HG03025 (cell line): ENCODE measurements around the gene MMP10.
"Not testable (repeated sequence)": the region's sequence is repeated elsewhere in the genome, so short reads cannot be mapped to it uniquely, and the experiment has no call there.

Experiments used
- ATAC-seq: cut with Tn5 transposase; IDR thresholded peaks from one replicate; pipeline ENCODE4 v1.9.1; 2021; ENCODE audit warnings: mild to moderate bottlenecking, moderate library complexity; ENCODE audit not compliant: unreplicated experiment, low FRiP score

The MMP10 gene

GRCh38 chr11:102784380-102784779 is 4.0 kb upstream of the MMP10 start:
- ATAC-seq: no peak

GRCh38 chr11:102783720-102784119 is 3.3 kb upstream of the MMP10 start:
- no peak for ATAC-seq

GRCh38 chr11:102783016-102783415 is 2.6 kb upstream of the MMP10 start:
- no peak for ATAC-seq

GRCh38 chr11:102781676-102782075 is 1.2 kb upstream of the MMP10 start:
- no peak for ATAC-seq

- no peak for ATAC-seq
Measured at GRCh38 chr11:102776454-102776853, 4.0 kb downstream of the MMP10 start.

GRCh38 chr11:102773386-102773785 is 7.0 kb downstream of the MMP10 start:
- ATAC-seq: no peak

GRCh38 chr11:102771351-102771750 is 9.1 kb downstream of the MMP10 start:
- no peak for ATAC-seq

- no peak for ATAC-seq
Measured at GRCh38 chr11:102770191-102770590, 10.2 kb downstream of the MMP10 start.

- ATAC-seq: no peak
Measured at GRCh38 chr11:102767800-102768199, 12.6 kb downstream of the MMP10 start.

- no peak for ATAC-seq
Measured at GRCh38 chr11:102763440-102763839, 17.0 kb downstream of the MMP10 start.

GRCh38 chr11:102762361-102762767 is 18.1 kb downstream of the MMP10 start:
- ATAC-seq: no peak

- ATAC-seq: no peak
Measured at GRCh38 chr11:102761646-102762238, 18.7 kb downstream of the MMP10 start.

GRCh38 chr11:102760344-102761035 is 19.9 kb downstream of the MMP10 start:
- no peak for ATAC-seq

- ATAC-seq: no peak
Measured at GRCh38 chr11:102757823-102758549, 22.4 kb downstream of the MMP10 start.

- no peak for ATAC-seq
Measured at GRCh38 chr11:102753267-102753666, 27.2 kb downstream of the MMP10 start.

- ATAC-seq: no peak
Measured at GRCh38 chr11:102751673-102752072, 28.8 kb downstream of the MMP10 start.

- ATAC-seq: no peak
Measured at GRCh38 chr11:102749101-102749722, 31.2 kb downstream of the MMP10 start.

GRCh38 chr11:102746746-102747578 is 33.5 kb downstream of the MMP10 start:
- ATAC-seq: not testable (repeated sequence)

GRCh38 chr11:102734650-102735049 is 45.8 kb downstream of the MMP10 start:
- ATAC-seq: no peak

- no peak for ATAC-seq
Measured at GRCh38 chr11:102733232-102733875, 47.1 kb downstream of the MMP10 start.
